HPDE6-E6E7 (cell line): ENCODE data around the gene MXRA7.
A peak's percentile ranks its signal among the peaks of the same experiment; 100 is the strongest.
"Not testable (repeated sequence)": the region's sequence is repeated elsewhere in the genome, so short reads cannot be mapped to it uniquely, and the experiment has no call there.

Experiments
- DNase-seq: peaks from one replicate; pipeline ENCODE4 v3.0.0; 2011; ENCODE audit warnings: missing footprints; ENCODE audit errors: extremely low spot score

The MXRA7 gene

GRCh38 chr17:76643553-76644148 is 67.1 kb downstream of the MXRA7 start, which contains the start of gene ST6GALNAC1:
ST6GALNAC1 (minus strand) TSS chr17:76643757; CDS start chr17:76643638, 119 bp downstream.
- DNase-seq, result peak; percentile 83

DNA sequence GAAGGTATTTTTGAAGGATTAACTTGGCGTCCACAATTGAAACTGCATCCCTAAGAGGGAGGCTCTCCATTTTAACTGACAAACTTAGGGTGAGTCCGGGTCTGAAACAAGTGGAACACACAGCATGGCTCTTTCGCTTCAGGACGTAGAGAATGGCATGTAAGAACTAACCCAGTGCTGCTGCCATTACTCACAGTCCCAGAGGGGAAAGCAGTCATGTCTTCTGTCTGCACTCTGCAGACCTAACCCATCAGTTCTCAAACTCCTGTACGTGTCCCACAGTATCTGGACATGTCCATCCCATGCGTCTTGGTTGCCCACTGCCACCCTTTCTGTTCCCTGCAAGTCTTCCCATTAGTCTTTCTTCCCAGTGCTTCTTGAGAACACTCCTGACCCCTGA is 67.8 kb downstream of the MXRA7 start:
- no peak for DNase-seq

DNA sequence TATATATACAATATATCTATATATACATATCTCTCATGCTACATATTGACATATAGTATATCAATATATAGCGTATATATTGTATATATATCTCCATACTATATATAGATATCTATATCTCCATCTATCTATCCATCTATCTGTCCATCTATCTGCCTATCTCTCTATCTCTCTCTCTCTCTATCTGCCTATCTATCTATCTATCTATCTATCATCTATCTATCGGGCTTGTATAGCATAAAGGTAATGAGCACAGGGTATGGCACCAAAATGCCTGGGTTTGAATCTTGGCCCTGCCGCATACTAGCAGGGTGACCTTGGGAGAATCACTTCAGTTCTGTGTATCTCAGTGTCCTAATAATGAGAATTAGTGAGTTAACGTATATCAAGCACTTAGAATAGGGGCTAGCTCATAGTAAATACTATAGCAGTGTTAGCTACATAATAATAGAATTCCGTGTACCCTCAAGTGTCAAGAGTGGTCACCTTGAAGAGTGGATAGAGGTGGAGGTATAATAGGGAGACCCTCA is 68.7 kb downstream of the MXRA7 start:
- DNase-seq, result no peak

DNA sequence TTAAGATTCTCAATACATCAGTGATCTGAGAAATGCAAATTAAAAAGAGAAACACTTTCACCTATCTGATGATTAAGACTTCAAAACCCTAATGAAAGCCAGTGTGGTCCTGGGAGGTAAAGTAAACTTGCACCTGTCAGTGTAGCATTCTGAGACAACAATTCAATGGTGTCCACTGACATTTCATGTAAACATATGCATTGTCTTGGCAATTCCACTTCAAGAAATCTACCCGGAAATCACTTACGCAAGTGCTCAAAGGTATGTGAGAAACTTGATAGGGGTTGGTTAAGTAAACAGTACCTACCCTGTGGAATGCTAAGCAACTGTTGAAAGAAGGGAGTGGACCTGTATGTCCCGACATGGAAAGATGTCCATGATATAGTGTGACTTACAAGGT is 69.3 kb downstream of the MXRA7 start:
- DNase-seq, result peak; percentile 72

DNA sequence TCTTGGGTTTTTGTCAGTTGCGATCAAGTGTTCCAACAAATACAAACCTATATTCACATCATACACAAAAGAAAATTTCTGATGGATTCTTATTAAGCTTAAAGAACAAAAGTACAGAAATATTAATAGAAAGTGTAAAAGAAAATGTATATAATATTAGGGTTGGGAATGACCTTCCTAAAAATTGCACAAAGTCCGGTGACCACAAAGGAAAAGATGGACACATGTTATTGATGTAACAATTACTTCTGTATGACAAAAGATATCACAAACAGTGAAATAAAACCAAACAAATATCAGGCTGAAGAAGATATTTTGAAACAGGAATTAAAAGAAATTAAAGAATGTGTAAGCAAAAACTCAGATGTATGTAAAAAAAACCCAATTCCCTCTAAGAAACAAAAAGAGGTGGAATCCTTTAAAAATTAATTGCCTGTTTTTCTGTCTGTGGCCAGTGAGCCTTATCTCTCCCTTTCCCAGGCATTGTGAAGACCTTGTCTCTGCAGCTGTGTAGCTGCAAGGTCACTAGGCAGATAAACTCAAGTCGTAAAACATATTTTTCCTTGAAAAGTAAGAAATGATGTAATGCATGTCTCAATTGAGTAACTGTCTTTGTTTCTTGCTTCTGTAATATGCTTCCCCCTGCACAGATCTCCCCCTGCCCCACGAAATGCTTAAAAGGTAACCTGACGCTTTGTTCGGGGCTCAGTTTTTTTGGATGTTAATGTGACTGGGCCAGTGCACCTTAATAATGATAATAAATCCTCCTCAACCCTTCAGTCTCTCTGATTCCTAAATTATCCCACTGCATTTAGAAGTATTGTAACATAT is 70.0 kb downstream of the MXRA7 start:
- DNase-seq, result no peak

DNA sequence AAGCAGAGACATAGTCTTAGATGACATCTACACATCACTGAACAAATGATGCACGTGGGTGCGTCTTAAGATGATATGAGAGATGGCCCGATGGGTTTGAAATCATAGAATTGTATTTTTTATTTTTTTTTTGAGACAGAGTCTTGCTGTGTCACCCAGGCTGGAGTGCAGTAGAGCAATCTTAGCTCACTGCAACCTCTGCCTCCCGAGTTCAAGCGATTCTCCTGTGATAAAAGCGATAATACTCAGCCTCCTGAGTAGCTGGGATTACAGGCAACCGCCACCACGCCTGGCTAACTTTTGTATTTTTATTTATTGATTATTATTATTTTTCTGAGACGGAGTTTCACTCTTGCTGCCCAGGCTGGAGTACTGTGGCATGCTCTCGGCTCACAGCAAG is 72.5 kb downstream of the MXRA7 start:
- no peak for DNase-seq

- not testable (repeated sequence) for DNase-seq
These were observed 74.1 kb downstream of the MXRA7 start for GRCh38 chr17:76636486-76637206.

DNA sequence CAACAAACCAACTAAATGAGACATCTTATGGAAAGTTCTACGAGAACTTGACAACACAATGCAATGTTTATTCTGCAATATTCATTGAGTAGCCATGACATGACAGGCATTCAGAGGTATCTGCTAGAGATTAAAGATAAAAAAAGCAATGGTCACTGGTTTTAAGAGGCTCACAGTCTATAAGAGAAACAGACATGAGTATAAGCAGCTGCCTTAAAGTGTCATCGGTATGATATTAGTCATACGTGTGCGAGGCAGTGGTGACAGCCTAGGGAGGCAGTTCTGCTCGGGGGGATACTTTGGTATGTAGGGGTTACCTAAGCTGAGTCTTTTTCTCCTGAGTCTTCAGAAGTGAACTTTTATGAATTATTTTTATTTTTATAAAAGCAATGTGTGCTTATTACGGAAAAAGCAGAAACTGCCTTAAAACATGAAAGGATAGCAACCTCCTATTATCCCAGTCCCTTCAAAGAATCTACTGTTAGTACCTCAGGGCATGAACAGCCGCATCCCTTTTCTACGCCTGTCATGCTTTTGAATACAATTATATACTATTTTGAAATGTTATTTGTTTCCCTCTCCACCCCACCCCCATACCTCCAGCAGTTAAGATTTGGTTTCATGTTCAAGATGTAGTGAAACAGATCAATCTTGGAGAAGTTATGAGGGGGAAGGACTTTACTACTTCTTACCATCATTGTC is 75.0 kb downstream of the MXRA7 start:
- no peak for DNase-seq

DNA sequence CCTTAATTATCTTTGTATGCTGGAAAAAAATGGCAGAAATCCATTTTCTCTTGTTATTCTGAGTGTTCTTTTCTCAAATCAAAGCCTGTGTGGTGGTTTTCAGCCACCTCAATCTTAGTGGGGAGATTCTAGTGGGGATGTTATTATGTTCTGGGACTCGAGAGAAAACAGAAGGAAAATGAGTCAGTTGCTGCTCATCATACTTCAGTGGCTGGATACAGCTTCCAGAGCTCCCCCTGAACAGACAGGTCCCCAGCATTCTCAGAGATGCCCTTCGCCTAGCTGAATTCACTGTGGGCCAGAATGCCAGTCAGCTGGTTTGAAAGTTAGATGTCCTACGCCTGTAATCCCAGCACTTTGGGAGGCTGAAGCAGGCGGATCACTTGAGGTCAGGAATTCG is 75.7 kb downstream of the MXRA7 start:
- DNase-seq, result no peak

- DNase-seq, result no peak
These were observed 77.0 kb downstream of the MXRA7 start for GRCh38 chr17:76633628-76634328.

DNA sequence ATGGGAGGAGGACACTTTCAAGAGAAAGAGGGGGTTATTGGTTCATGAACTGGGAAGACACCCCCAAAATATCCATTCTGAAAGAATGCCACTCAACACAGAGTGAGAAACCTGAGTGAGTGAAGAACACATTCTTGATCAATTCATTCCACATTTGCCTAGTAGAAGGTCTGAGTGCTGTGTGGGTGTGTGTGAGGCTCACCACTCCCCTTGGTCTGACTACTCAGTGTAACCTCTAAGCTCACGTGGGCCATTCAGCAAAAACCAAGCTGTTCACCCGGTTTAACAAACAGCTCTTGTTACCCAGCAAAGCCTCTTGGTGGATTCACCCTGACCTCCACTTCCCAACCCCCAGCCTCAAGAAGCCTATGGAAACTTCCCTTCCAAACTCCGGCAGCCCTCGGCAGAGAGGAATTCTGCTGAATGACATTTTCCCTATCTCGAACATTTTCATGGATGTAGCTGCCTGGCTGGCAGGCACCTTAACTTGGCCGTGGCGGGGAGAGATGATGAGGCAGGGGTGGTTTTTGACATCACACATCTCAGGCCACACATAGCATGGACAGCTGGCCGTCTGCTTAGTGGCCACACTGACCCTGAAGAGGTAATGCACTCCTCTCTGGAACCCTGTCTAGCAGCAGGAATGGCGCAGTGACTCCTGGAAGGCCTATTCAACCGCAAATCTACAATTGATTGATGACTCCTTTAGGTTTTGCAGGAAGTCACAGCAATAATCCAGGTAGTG is 78.8 kb downstream of the MXRA7 start:
- DNase-seq, result no peak

DNA sequence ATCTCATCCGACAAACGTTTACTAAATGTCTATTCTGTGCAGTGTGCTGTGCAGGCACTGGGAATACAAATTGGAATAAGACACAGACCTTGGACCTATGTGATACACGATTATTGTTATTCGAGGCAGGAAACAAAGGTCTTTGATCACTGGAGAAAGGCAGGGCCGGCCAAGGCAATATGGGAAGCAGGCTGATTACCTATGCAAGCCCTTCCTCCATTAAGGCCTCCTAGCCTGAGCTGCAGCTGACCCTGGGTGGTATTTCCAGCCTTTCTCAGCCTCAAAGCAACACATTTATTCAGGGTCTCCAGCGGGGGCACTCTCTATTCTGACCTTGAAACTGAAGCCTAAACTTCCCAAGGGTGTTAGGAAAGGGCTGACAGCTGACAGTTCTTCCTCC is 80.6 kb downstream of the MXRA7 start:
- no peak for DNase-seq
